GM12878 (cell line): ENCODE data around the gene NOP53. TPM values are rescaled to one million over a fixed set of nuclear protein-coding genes. Genes with fewer than 3 reads are reported as not detected.

ENCODE experiments used
- ATAC-seq: fragments of 200-7000 bp; cut with Tn5 transposase; 3 replicates; pipeline ENCODE4 v1.9.1; 2020; ENCODE audit warnings: mild to moderate bottlenecking, moderate library complexity
- BruUV-seq: library from RNA; stranded (reverse); fragments of 400-500 nt; replicated peaks from 2 replicates; lab custom pipeline; 2021; lab: Mats Ljungman, UMichigan
- CTCF ChIA-PET: fragments of 300-600 bp; sonication (Branson Sonifier 250); formaldehyde crosslinking; extraction: SDS; loops from one replicate; lab custom pipeline; 2021; ENCODE audit warnings: inconsistent platforms; lab: Yijun Ruan, JAX
- POLR2A ChIA-PET: fragments of 350-600 bp; formaldehyde crosslinking; extraction: SDS; loops from one replicate; lab custom pipeline; 2021; ENCODE audit warnings: inconsistent platforms; lab: Charles Lee
- RAD21 ChIA-PET: fragments of 300-600 bp; sonication (Branson Sonifier 250); formaldehyde crosslinking; loops from one replicate; lab custom pipeline; 2023; ENCODE audit warnings: antibody characterized with exemption; ENCODE audit not compliant: unreplicated experiment; lab: Charles Lee
- SMC1A ChIA-PET: fragments of 300-600 bp; sonication (Branson Sonifier 250); formaldehyde crosslinking; loops from one replicate; lab custom pipeline; 2023; ENCODE audit not compliant: unreplicated experiment, uncharacterized antibody; lab: Charles Lee
- DNase-seq: peaks from one replicate; pipeline ENCODE4 v3.0.0-alpha.2; 2011; ENCODE audit warnings: low read depth, low spot score
- FAIRE-seq: peaks from 3 replicates; lab custom pipeline; 2011; peaks lifted over from hg19 to GRCh38; lab: Jason Lieb, UNC
- H2AFZ ChIP-seq: 2 replicates; pipeline ENCODE4 v1.6.0; 2011; ENCODE audit warnings: low read depth, low read length, control low read depth; ENCODE audit not compliant: control insufficient read depth
- H3K27ac ChIP-seq: 2 replicates; pipeline ENCODE4 v1.5.1; 2011; ENCODE audit warnings: control low read depth; ENCODE audit not compliant: control insufficient read depth, insufficient read depth
- H3K27me3 ChIP-seq, 2 experiments: replicated peaks in 1 of 2; 2 replicates each; pipeline versions ENCODE4 v1.6.0 to v1.6.1; 2011; ENCODE audit warnings: low read length in 1 of 2; ENCODE audit not compliant: control insufficient read depth in 2 of 2, insufficient read depth in 2 of 2
- H3K36me3 ChIP-seq, 2 experiments: 2 replicates each; pipeline ENCODE4 v1.5.1; 2011; ENCODE audit warnings: low read length in 1 of 2; ENCODE audit not compliant: control insufficient read depth in 2 of 2, insufficient read depth in 2 of 2
- H3K4me1 ChIP-seq: 2 replicates; pipeline ENCODE4 v1.6.1; 2011; ENCODE audit warnings: mild to moderate bottlenecking, low read length, moderate library complexity, mixed read lengths; ENCODE audit not compliant: control insufficient read depth, insufficient read depth
- H3K4me2 ChIP-seq: 2 replicates; pipeline ENCODE4 v1.6.0; 2011; ENCODE audit warnings: control low read depth; ENCODE audit not compliant: control insufficient read depth, insufficient read depth
- H3K4me3 ChIP-seq: fragments of 200-600 bp; sonication (generic); 2 replicates; pipeline ENCODE4 v1.5.1; 2016
- H3K79me2 ChIP-seq: 2 replicates; pipeline ENCODE4 v1.6.0; 2011; ENCODE audit warnings: low read length; ENCODE audit not compliant: control insufficient read depth, insufficient read depth
- H3K9ac ChIP-seq: 2 replicates; pipeline ENCODE4 v1.8.0; 2011; ENCODE audit warnings: low read length, control low read depth, mixed read lengths; ENCODE audit not compliant: control insufficient read depth, insufficient read depth
- H3K9me3 ChIP-seq: replicated peaks from 3 replicates; pipeline ENCODE4 v1.5.1; 2011; ENCODE audit warnings: mild to moderate bottlenecking, low read length; ENCODE audit not compliant: control insufficient read depth, insufficient read depth
- H4K20me1 ChIP-seq: 2 replicates; pipeline ENCODE4 v1.6.0; 2011; ENCODE audit not compliant: control insufficient read depth, insufficient read depth
- CREM ChIP-seq: IDR thresholded peaks from 2 replicates; pipeline ENCODE4 v1.6.1; 2014; ENCODE audit warnings: antibody characterized with exemption, low read depth
- CUX1 ChIP-seq: IDR thresholded peaks from 2 replicates; pipeline ENCODE4 v1.6.1; 2012; ENCODE audit warnings: improper control_type of control experiment, low read depth, low read length; ENCODE audit not compliant: insufficient replicate concordance
- IRF3 ChIP-seq: fragments of 450-650 bp; IDR thresholded peaks from 2 replicates; pipeline ENCODE4 v1.6.1; 2014; ENCODE audit warnings: mild to moderate bottlenecking
- RAD51 ChIP-seq: fragments of 450-650 bp; IDR thresholded peaks from 2 replicates; pipeline ENCODE4 v1.6.1; 2016; ENCODE audit warnings: moderate library complexity, mild to moderate bottlenecking, inconsistent platforms
- RFX5 ChIP-seq: IDR thresholded peaks from 2 replicates; pipeline ENCODE4 v1.6.1; 2011; ENCODE audit warnings: low read depth, low read length, improper control_type of control experiment
- SMARCA5 ChIP-seq: fragments of 450-650 bp; IDR thresholded peaks from 2 replicates; pipeline ENCODE4 v1.6.1; 2017; ENCODE audit warnings: mild to moderate bottlenecking
- SUZ12 ChIP-seq: fragments of 200-600 bp; sonication (generic); IDR thresholded peaks from one replicate; pipeline ENCODE4 v1.6.1; 2018; ENCODE audit warnings: antibody characterized with exemption, mild to moderate bottlenecking; ENCODE audit not compliant: unreplicated experiment
- USF2 ChIP-seq: IDR thresholded peaks from 2 replicates; pipeline ENCODE4 v1.6.1; 2011; ENCODE audit warnings: low read depth, low read length, improper control_type of control experiment, borderline replicate concordance
- ZBTB11 ChIP-seq: fragments of 450-650 bp; formaldehyde crosslinking; IDR thresholded peaks from 2 replicates; pipeline ENCODE4 v1.5.0; 2022; ENCODE audit warnings: mild to moderate bottlenecking, missing genetic modification characterization
- WGBS: methylation state at CpG from one replicate; pipeline ENCODE4 v1.1.6; 2016; ENCODE audit warnings: low lambda C conversion rate; ENCODE audit not compliant: insufficient replicate concordance, insufficient coverage; ENCODE audit errors: missing lambda C conversion rate; 5-methylcytosine and 5-hydroxymethylcytosine counted together
- in situ Hi-C: fragments of 300-500 bp; cut with MboI; formaldehyde crosslinking; loops from 9 replicates; pipeline ENCODE4 v1.14.3; 2018; ENCODE audit warnings: mixed read lengths
- intact Hi-C: fragments of 100-400 bp; cut with micrococcal nuclease; formaldehyde crosslinking; loops from one replicate; pipeline ENCODE4 v1.14.2; 2022; ENCODE audit not compliant: unreplicated experiment
- polyA plus RNA-seq, 11 experiments: library from polyadenylated mRNA; depleted of rRNA in 4 of 11; unstranded in 6 of 11; stranded (reverse) in 5 of 11; fragments of >200 nt; fragmentation: Nextera tagmentation in 4 of 11; fragmentation: Illumina TruSeq in 1 of 11; extraction: Ambion mirVana in 4 of 11; extraction: Trizol in 1 of 11; gene quantifications; 1 replicate in 1 of 11; 2 replicates in 10 of 11; pipeline versions ENCODE4 v1.2.1 to v1.2.3, GENCODE V29; 2011 to 2016; ENCODE audit warnings: inconsistent platforms in 2 of 11, missing spikeins in 2 of 11, low read depth in 1 of 11
- total RNA-seq, 4 experiments: library from RNA; depleted of rRNA in 3 of 4; stranded (reverse); fragments of >200 nt in 3 of 4; fragmentation: Illumina TruSeq in 1 of 4; extraction: Trizol in 1 of 4; gene quantifications; 2 replicates each; pipeline versions ENCODE4 v1.2.1 to v1.2.3, GENCODE V29; 2013 to 2021

The NOP53 gene
- total and polyA plus RNA-seq, 10 of the 15 experiments (the other 5 are each of a cell fraction or from before 2014, with no cell fraction given), result 6.0 to 386 (median 167) TPM

- peak; percentile 77 for TF ChIP-seq ZBTB11
- TF ChIP-seq, all 136 proteins: peak for 9
These were observed 38.0 kb upstream of the NOP53 start (continued) for GRCh38 chr19:47707135-47707925.

GRCh38 chr19:47711652-47712242 is 33.6 kb upstream of the NOP53 start:
- H3K27me3 ChIP-seq, result no peaks in the 10 kb centered on the region
- H3K36me3 ChIP-seq, result no peaks in the 10 kb centered on the region
- H3K27ac ChIP-seq, result no peak overlapping the region
- intact Hi-C loops, result no loop called here
- no peaks in the 10 kb centered on the region; the same call in 2 of the 3 replicates for H3K9me3 ChIP-seq
- no peaks in the 10 kb centered on the region for H4K20me1 ChIP-seq
- no TSS peak for BruUV-seq
- H3K79me2 ChIP-seq, result no peaks in the 10 kb centered on the region
- RAD21 ChIA-PET, result interaction anchor here (1.9 kb wide), 1 partner anchor 275 kb away, joined by 4 read pairs; no protein-coding TSS in a partner anchor
- H2AFZ ChIP-seq, result no peak overlapping the region
- WGBS, result 47% methylated on average over 8 of the region's 8 CpGs
- H3K9ac ChIP-seq, result no peak overlapping the region
- no peak for ATAC-seq
- FAIRE-seq, result no peak
- DNase-seq, result no peak
- POLR2A ChIA-PET, result no interaction called here
- CTCF ChIA-PET, result interaction anchor here (1.1 to 3.4 kb wide), 7 partner anchors 11 to 275 kb away, joined by 3 to 24 read pairs (median 10); partner anchors contain the start of gene NOP53
- no peaks in the 10 kb centered on the region for H3K4me1 ChIP-seq
- SMC1A ChIA-PET, result interaction anchor here (1.3 kb wide), 1 partner anchor 274 kb away, joined by 4 read pairs; no protein-coding TSS in a partner anchor
- in situ Hi-C loops, result no loop called here
- H3K4me2 ChIP-seq, result no peak overlapping the region
- H3K4me3 ChIP-seq, result no peak overlapping the region
- no peak for TF ChIP-seq RFX5
- TF ChIP-seq SMARCA5, result no peak
- no peak for TF ChIP-seq IRF3
- TF ChIP-seq USF2, result no peak
- TF ChIP-seq CREM, result no peak
- TF ChIP-seq SUZ12, result no peak
- TF ChIP-seq CUX1, result no peak
- TF ChIP-seq RAD51, result no peak
